ENCODE results near the gene DES.

DNA sequence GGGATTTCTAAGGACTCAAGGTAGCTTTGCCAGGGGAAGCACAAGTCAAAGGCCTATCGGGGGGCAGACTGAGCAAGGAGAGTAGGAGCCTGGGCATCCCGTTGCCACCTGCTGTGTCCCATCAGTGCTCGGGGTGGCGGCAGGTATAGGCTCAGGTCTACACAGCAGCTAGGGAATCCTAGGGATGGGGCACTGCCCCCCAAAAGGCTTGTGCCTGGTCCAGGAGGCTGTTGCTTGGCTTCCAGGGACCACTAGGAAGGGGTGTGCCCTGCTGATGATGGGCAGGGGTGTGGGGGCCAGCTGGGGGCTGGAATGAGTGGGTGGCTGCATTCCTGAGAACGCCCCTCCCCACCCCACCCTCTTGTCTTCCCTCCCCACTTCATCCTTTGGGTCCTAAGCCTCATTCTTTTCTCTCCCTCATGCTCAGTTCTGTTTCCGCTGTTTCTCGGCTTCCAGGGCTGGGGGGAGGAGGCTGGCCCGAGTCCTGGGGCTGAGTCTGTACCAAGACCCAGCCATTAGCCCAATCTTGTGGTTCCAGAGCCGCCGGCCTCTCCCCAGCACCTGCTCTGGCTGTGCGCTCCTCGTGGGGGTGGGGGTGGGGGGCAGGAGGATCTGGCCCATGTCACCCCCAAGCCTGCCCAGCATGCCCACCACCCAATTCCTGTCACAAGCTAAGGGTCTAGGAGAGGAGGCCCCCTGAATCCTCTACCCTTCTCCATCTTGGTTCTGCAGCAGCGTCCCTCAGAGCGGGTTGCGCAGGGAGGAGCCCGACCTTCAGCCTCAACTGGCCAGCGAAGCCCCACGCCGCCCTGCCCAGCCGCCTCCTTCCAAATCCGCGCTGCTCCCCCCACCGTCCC is 29.3 kb downstream of the DES start:
- TF ChIP-seq CHD4 (IDR thresholded peaks at IDR 0.05; ENCODE audit: insufficient read depth, insufficient replicate concordance, low read depth, low read length, poor library complexity, severe bottlenecking) (no peak), CTCF (IDR thresholded peaks at IDR 0.05 in 2 of 3, conservative IDR thresholded peaks at IDR 0.05 in 1 of 3; ENCODE audit: insufficient read depth in 2 of 3, low read depth in 1 of 3, low read length in 3 of 3) (no peak), MAX (CRISPR knock-in tag; IDR thresholded peaks at IDR 0.05) (no peak), KLF16 (IDR thresholded peaks at IDR 0.05) (no peak), ZHX1 (conservative IDR thresholded peaks at IDR 0.05; ENCODE audit: low read length) (no peak), HNRNPH1 (optimal IDR thresholded peaks at IDR 0.05; ENCODE audit: low read depth, low read length) (no peak), HDAC2 (IDR thresholded peaks at IDR 0.05) (no peak), FOXJ3 (CRISPR knock-in tag; IDR thresholded peaks at IDR 0.05) (no peak), EZH2 (IDR thresholded peaks at IDR 0.05; ENCODE audit: borderline replicate concordance, low read depth, low read length) (no peak), SP1 (CRISPR knock-in tag; IDR thresholded peaks at IDR 0.05) (no peak), ZNF274 (IDR thresholded peaks at IDR 0.05; ENCODE audit: borderline replicate concordance, low read depth, low read length) (no peak), ADNP (tag; IDR thresholded peaks at IDR 0.05) (no peak), ZNF431 (CRISPR knock-in tag; IDR thresholded peaks at IDR 0.05) (no peak)
- TF ChIP-seq, protein P1, sequence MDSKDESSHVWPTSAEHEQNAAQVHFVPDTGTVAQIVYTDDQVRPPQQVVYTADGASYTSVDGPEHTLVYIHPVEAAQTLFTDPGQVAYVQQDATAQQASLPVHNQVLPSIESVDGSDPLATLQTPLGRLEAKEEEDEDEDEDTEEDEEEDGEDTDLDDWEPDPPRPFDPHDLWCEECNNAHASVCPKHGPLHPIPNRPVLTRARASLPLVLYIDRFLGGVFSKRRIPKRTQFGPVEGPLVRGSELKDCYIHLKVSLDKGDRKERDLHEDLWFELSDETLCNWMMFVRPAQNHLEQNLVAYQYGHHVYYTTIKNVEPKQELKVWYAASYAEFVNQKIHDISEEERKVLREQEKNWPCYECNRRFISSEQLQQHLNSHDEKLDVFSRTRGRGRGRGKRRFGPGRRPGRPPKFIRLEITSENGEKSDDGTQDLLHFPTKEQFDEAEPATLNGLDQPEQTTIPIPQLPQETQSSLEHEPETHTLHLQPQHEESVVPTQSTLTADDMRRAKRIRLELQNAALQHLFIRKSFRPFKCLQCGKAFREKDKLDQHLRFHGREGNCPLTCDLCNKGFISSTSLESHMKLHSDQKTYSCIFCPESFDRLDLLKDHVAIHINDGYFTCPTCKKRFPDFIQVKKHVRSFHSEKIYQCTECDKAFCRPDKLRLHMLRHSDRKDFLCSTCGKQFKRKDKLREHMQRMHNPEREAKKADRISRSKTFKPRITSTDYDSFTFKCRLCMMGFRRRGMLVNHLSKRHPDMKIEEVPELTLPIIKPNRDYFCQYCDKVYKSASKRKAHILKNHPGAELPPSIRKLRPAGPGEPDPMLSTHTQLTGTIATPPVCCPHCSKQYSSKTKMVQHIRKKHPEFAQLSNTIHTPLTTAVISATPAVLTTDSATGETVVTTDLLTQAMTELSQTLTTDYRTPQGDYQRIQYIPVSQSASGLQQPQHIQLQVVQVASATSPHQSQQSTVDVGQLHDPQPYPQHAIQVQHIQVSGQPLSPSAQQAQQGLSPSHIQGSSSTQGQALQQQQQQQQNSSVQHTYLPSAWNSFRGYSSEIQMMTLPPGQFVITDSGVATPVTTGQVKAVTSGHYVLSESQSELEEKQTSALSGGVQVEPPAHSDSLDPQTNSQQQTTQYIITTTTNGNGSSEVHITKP (IDR thresholded peaks at IDR 0.05; ENCODE audit: partially characterized antibody): no peak

Data from K562 (cell line).